NCI-H526 (cell line): ENCODE results near the gene TCF21.

Experiments
- DNase-seq, 2 experiments: peaks; one replicate each; lab custom pipeline; 2025; lab: John Stamatoyannopoulos, UW

TCF21 gene

GRCh38 chr6:133889557-133890403 lies 867 bp downstream of the TCF21 start:
- DNase-seq, result no peak

- DNase-seq, result no peak
Observed at GRCh38 chr6:133890711-133891148, 1.8 kb downstream of the TCF21 start.

GRCh38 chr6:133891149-133891926 lies 2.4 kb downstream of the TCF21 start:
- DNase-seq, result peak in 1 of 2 experiments; percentile 35

GRCh38 chr6:133891927-133892812 lies 3.3 kb downstream of the TCF21 start:
- DNase-seq, result no peak

GRCh38 chr6:133892813-133893691 lies 4.1 kb downstream of the TCF21 start:
- DNase-seq, result no peak

GRCh38 chr6:133893946-133894345 lies 5.0 kb downstream of the TCF21 start:
- DNase-seq, result no peak

- no peak for DNase-seq
Observed at GRCh38 chr6:133894369-133894768, 5.5 kb downstream of the TCF21 start.

GRCh38 chr6:133894795-133895358 lies 6.0 kb downstream of the TCF21 start:
- no peak for DNase-seq

- no peak for DNase-seq
Observed at GRCh38 chr6:133895573-133896343, 6.8 kb downstream of the TCF21 start.

GRCh38 chr6:133896344-133896721 lies 7.4 kb downstream of the TCF21 start:
- no peak for DNase-seq

GRCh38 chr6:133898263-133898662 lies 9.3 kb downstream of the TCF21 start:
- DNase-seq, result no peak

GRCh38 chr6:133899556-133899955 lies 10.6 kb downstream of the TCF21 start:
- no peak for DNase-seq

GRCh38 chr6:133903855-133904254 lies 14.9 kb downstream of the TCF21 start:
- DNase-seq, result no peak

GRCh38 chr6:133906050-133906449 lies 17.1 kb downstream of the TCF21 start:
- no peak for DNase-seq

GRCh38 chr6:133916650-133917151 lies 27.8 kb downstream of the TCF21 start:
- DNase-seq, result peak; percentile 49 to 91

GRCh38 chr6:133917781-133918180 lies 28.9 kb downstream of the TCF21 start:
- no peak for DNase-seq

GRCh38 chr6:133918208-133918930 lies 29.5 kb downstream of the TCF21 start:
- no peak for DNase-seq

- no peak for DNase-seq
Observed at GRCh38 chr6:133919362-133919761, 30.4 kb downstream of the TCF21 start.

- DNase-seq, result peak; percentile 42 to 86
Observed at GRCh38 chr6:133921249-133921859, 32.4 kb downstream of the TCF21 start.
